Hematopoietic multipotent progenitor cell treated with erythropoietin and hydrocortisone succinate and interleukin-3 and kit ligand, for 15 days (in vitro differentiated cells): ENCODE results near the gene MFSD1.

Source experiments
- DNase-seq: peaks from one replicate; pipeline ENCODE4 v3.0.0-alpha.2; 2015; ENCODE audit warnings: low spot score

Gene MFSD1

GRCh38 chr3:158819282-158819681 is 17.4 kb downstream of the MFSD1 start:
- DNase-seq: no peak

GRCh38 chr3:158820521-158820920 is 18.7 kb downstream of the MFSD1 start:
- DNase-seq: no peak

GRCh38 chr3:158821847-158822246 is 20.0 kb downstream of the MFSD1 start:
- DNase-seq: no peak

- DNase-seq: no peak
These were observed 21.6 kb downstream of the MFSD1 start for GRCh38 chr3:158823426-158823825.

- DNase-seq: no peak
These were observed 25.9 kb downstream of the MFSD1 start for GRCh38 chr3:158827773-158828172.

GRCh38 chr3:158830391-158830790 is 28.5 kb downstream of the MFSD1 start:
- no peak for DNase-seq

GRCh38 chr3:158831861-158832260 is 30.0 kb downstream of the MFSD1 start:
- no peak for DNase-seq

GRCh38 chr3:158835631-158836030 is 33.8 kb downstream of the MFSD1 start:
- DNase-seq: no peak

- no peak for DNase-seq
These were observed 34.5 kb downstream of the MFSD1 start for GRCh38 chr3:158836312-158836711.

GRCh38 chr3:158837240-158837639 is 35.4 kb downstream of the MFSD1 start:
- DNase-seq: no peak

GRCh38 chr3:158839966-158840365 is 38.1 kb downstream of the MFSD1 start:
- DNase-seq: no peak

- DNase-seq: no peak
These were observed 39.5 kb downstream of the MFSD1 start for GRCh38 chr3:158841387-158841786.

- DNase-seq: no peak
These were observed 41.1 kb downstream of the MFSD1 start for GRCh38 chr3:158842976-158843375.

- DNase-seq: peak; percentile 64
These were observed 44.0 kb downstream of the MFSD1 start for GRCh38 chr3:158845765-158846350.

GRCh38 chr3:158846803-158847451 is 45.1 kb downstream of the MFSD1 start:
- no peak for DNase-seq

GRCh38 chr3:158847452-158847821 is 45.6 kb downstream of the MFSD1 start:
- no peak for DNase-seq

- DNase-seq: no peak
These were observed 46.0 kb downstream of the MFSD1 start for GRCh38 chr3:158847885-158848284.

- DNase-seq: no peak
These were observed 47.9 kb downstream of the MFSD1 start for GRCh38 chr3:158849757-158850156.

- no peak for DNase-seq
These were observed 57.5 kb downstream of the MFSD1 start for GRCh38 chr3:158859362-158859761.

GRCh38 chr3:158863247-158863646 is 61.4 kb downstream of the MFSD1 start:
- no peak for DNase-seq

- DNase-seq: no peak
These were observed 62.6 kb downstream of the MFSD1 start for GRCh38 chr3:158864492-158864891.

- DNase-seq: no peak
These were observed 73.8 kb downstream of the MFSD1 start for GRCh38 chr3:158875700-158876099.
